Loucy (cell line): ENCODE measurements around the gene STK32C.

Source experiments
- H2AFZ ChIP-seq: fragments of 200-600 bp; sonication (generic); 2 replicates; pipeline ENCODE4 v1.6.0; 2016; ENCODE audit warnings: antibody characterized with exemption, mild to moderate bottlenecking, low read length, moderate library complexity
- H3F3A ChIP-seq: fragments of 200-600 bp; 2 replicates; pipeline ENCODE4 v1.6.0; 2016; ENCODE audit warnings: antibody characterized with exemption, low read depth, mild to moderate bottlenecking
- H3K27me3 ChIP-seq: fragments of 200-600 bp; sonication (generic); 2 replicates; pipeline ENCODE4 v1.6.1; 2014; ENCODE audit warnings: low read length, mild to moderate bottlenecking; ENCODE audit not compliant: insufficient read depth, poor library complexity, severe bottlenecking
- H3K36me3 ChIP-seq: fragments of 200-600 bp; sonication (generic); 2 replicates; pipeline ENCODE4 v1.6.1; 2016; ENCODE audit warnings: low read length; ENCODE audit not compliant: insufficient read depth
- H3K4me1 ChIP-seq: fragments of 200-600 bp; sonication (generic); 2 replicates; pipeline ENCODE4 v1.5.1; 2014; ENCODE audit warnings: low read length, mild to moderate bottlenecking; ENCODE audit not compliant: insufficient read depth, poor library complexity, severe bottlenecking
- H3K4me2 ChIP-seq: fragments of 200-600 bp; sonication (generic); 2 replicates; pipeline ENCODE4 v1.6.0; 2014; ENCODE audit warnings: antibody characterized with exemption, low read length, low read depth, mild to moderate bottlenecking; ENCODE audit not compliant: poor library complexity, severe bottlenecking
- H3K4me3 ChIP-seq: fragments of 200-600 bp; sonication (generic); 2 replicates; pipeline ENCODE4 v1.5.1; 2014; ENCODE audit warnings: low read length, mild to moderate bottlenecking, mixed read lengths; ENCODE audit not compliant: poor library complexity, severe bottlenecking
- H3K79me2 ChIP-seq: fragments of 200-600 bp; sonication (generic); 2 replicates; pipeline ENCODE4 v1.6.1; 2014; ENCODE audit warnings: low read length; ENCODE audit not compliant: insufficient read depth
- H3K9ac ChIP-seq: fragments of 200-600 bp; sonication (generic); 2 replicates; pipeline ENCODE4 v1.6.0; 2014; ENCODE audit warnings: mild to moderate bottlenecking, low read depth, low read length, moderate library complexity; ENCODE audit not compliant: poor library complexity, severe bottlenecking
- H3K9me2 ChIP-seq: fragments of 200-600 bp; sonication (generic); replicated peaks from 2 replicates; pipeline ENCODE4 v1.6.1; 2016; ENCODE audit warnings: low read depth, low read length, mixed read lengths
- H3K9me3 ChIP-seq: fragments of 200-600 bp; sonication (generic); 2 replicates; pipeline ENCODE4 v1.6.1; 2014; ENCODE audit warnings: mild to moderate bottlenecking, antibody characterized with exemption, low read length, low read depth; ENCODE audit not compliant: insufficient read depth
- H4K20me1 ChIP-seq: fragments of 200-600 bp; sonication (generic); 2 replicates; pipeline ENCODE4 v1.6.0; 2014; ENCODE audit warnings: antibody characterized with exemption, low read length, mild to moderate bottlenecking; ENCODE audit not compliant: insufficient read depth, poor library complexity, severe bottlenecking
- EZH2phosphoT487 ChIP-seq: fragments of 200-600 bp; IDR thresholded peaks from 2 replicates; pipeline ENCODE4 v1.6.1; 2018; ENCODE audit warnings: antibody characterized with exemption, mild to moderate bottlenecking, moderate library complexity, borderline replicate concordance
- TF ChIP-seq, protein P1 (sequence below): fragments of 200-600 bp; sonication (generic); conservative IDR thresholded peaks from 2 replicates; pipeline ENCODE4 v1.5.1; 2014; ENCODE audit warnings: mild to moderate bottlenecking, antibody characterized with exemption, low read length

Gene STK32C

DNA sequence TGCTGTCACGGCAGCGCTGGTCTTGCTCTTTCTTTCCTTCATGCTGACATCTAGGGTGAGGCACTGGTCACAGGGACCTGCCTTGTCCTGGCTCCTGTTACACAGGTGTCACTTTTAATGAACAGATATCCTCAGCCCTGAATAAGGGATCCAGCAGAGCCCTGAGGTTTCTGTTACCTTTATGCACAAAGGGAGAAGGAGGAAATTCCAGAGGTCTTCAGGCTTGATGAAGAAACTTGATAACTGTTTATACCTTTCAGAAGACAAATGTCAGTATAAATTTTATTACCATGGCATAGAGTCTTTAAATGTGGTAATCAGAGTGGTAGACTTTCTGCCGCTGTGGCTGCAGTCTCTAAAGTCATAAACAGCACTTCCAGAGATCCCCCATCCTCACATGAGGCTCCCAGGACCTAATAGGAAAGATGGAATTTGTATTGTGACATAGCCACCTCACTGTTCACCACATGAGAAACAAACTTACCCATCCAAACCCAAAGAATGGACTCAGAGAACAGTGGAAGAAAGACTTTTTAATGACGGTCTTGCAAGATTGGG, 27.0 kb upstream of the STK32C start:
- Histone ChIP-seq H3K9me2 (no peaks in the 10 kb centered on the region), H3K4me3 (peak overlapping the region; percentile 76), H3K27me3 (peaks cover 5% of the 10 kb centered on the region), H3K9me3 (no peaks in the 10 kb centered on the region), H3K79me2 (peaks cover 46% of the 10 kb centered on the region), H2AFZ (peak overlapping the region; percentile 43; the same call in 1 of the 2 replicates), H3K36me3 (no peaks in the 10 kb centered on the region), H3K9ac (peak overlapping the region; percentile 76), H4K20me1 (peaks cover 11% of the 10 kb centered on the region), H3K4me2 (peak overlapping the region; percentile 87), H3K4me1 (peaks cover 50% of the 10 kb centered on the region), H3F3A (peaks cover 7% of the 10 kb centered on the region)
- TF ChIP-seq, protein P1, sequence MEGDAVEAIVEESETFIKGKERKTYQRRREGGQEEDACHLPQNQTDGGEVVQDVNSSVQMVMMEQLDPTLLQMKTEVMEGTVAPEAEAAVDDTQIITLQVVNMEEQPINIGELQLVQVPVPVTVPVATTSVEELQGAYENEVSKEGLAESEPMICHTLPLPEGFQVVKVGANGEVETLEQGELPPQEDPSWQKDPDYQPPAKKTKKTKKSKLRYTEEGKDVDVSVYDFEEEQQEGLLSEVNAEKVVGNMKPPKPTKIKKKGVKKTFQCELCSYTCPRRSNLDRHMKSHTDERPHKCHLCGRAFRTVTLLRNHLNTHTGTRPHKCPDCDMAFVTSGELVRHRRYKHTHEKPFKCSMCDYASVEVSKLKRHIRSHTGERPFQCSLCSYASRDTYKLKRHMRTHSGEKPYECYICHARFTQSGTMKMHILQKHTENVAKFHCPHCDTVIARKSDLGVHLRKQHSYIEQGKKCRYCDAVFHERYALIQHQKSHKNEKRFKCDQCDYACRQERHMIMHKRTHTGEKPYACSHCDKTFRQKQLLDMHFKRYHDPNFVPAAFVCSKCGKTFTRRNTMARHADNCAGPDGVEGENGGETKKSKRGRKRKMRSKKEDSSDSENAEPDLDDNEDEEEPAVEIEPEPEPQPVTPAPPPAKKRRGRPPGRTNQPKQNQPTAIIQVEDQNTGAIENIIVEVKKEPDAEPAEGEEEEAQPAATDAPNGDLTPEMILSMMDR = no peak
- TF ChIP-seq EZH2phosphoT487 = no peak

DNA sequence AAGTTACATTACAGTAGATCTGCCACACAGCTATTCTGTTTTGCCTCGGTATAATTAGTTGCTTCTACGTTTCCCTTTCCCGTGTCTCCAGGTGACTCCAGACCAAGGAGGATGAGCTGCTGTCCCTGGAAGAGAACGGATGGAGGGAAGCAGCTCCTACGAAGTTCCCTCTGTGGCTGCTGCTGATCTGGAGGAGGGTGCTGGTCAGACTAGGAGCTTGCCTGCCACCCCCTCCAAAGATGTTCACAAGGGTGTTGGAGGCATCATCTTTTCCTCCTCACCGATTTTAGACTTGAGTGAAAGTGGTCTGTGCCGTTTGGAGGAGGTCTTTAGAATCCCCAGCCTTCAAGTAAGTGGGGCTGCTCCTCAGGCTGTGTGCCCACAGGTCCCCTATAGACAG, 25.6 kb upstream of the STK32C start:
- H3K9me2 ChIP-seq = no peaks in the 10 kb centered on the region
- H3K36me3 ChIP-seq = no peaks in the 10 kb centered on the region
- TF ChIP-seq EZH2phosphoT487 = no peak
- TF ChIP-seq, protein P1 = no peak
- H3K79me2 ChIP-seq = peaks cover 59% of the 10 kb centered on the region
- H3K4me1 ChIP-seq = peaks cover 56% of the 10 kb centered on the region
- H3K4me2 ChIP-seq = peak overlapping the region; percentile 95
- H3K9me3 ChIP-seq = no peaks in the 10 kb centered on the region
- peaks cover 24% of the 10 kb centered on the region for H4K20me1 ChIP-seq
- H3K9ac ChIP-seq = no peak overlapping the region
- no peak overlapping the region for H2AFZ ChIP-seq
- peaks cover 5% of the 10 kb centered on the region for H3K27me3 ChIP-seq
- no peak overlapping the region for H3K4me3 ChIP-seq
- peaks cover 7% of the 10 kb centered on the region for H3F3A ChIP-seq

DNA sequence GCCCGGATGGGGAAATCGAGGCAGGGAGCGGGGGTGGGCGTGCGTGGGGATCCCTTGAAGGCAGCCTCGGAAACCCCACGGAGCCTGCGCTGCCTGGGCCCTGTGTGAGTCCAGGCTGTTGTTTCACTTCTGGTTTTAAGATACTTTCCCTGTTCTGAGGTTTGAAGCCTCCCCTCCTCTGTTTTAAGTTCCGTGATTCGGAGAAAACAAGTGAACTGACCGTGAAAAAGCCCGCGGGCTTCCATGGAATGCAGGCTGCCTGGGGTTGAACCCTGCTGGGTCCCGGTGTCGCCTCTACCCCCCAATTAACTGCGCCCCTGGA, 24.6 kb upstream of the STK32C start:
- peak overlapping the region; percentile 52; the same call in 1 of the 2 replicates for H2AFZ ChIP-seq
- H3K4me1 ChIP-seq = peaks cover 62% of the 10 kb centered on the region

More for the DNA sequence above, 24.6 kb upstream of the STK32C start:
- peak overlapping the region; percentile 95 for H3K4me2 ChIP-seq
- TF ChIP-seq EZH2phosphoT487 = no peak
- TF ChIP-seq, protein P1 = no peak
- peaks cover 61% of the 10 kb centered on the region for H3K79me2 ChIP-seq
- peaks cover 7% of the 10 kb centered on the region for H3F3A ChIP-seq
- no peaks in the 10 kb centered on the region for H3K36me3 ChIP-seq
- H3K4me3 ChIP-seq = peak overlapping the region; percentile 75
- peaks cover 5% of the 10 kb centered on the region for H3K27me3 ChIP-seq
- H4K20me1 ChIP-seq = peaks cover 33% of the 10 kb centered on the region
- H3K9ac ChIP-seq = peak overlapping the region; percentile 79
- no peaks in the 10 kb centered on the region for H3K9me3 ChIP-seq
- H3K9me2 ChIP-seq = no peaks in the 10 kb centered on the region
